Chondrocyte (in vitro differentiated cells): Measurements from ENCODE around the gene NPHP4. TPM values are rescaled to one million over a fixed set of nuclear protein-coding genes. Genes with fewer than 3 reads are reported as not detected.
A peak's percentile ranks its signal among the peaks of the same experiment; 100 is the strongest.

Experiments
- DNase-seq: peaks from one replicate; pipeline ENCODE4 v3.0.0; 2021; ENCODE audit warnings: mixed read lengths, low spot score
- H3K27ac Mint-ChIP-seq: one replicate; pipeline ENCODE4 v1.8.0; 2021; ENCODE audit warnings: mild to moderate bottlenecking, moderate library complexity, mixed read lengths; ENCODE audit not compliant: unreplicated experiment
- H3K27me3 Mint-ChIP-seq: 2 replicates; pipeline ENCODE4 v1.8.0; 2021; ENCODE audit warnings: low read depth, mixed read lengths
- H3K36me3 Mint-ChIP-seq: 2 replicates; pipeline ENCODE4 v1.8.0; 2021; ENCODE audit warnings: low read depth, mixed read lengths
- H3K4me1 Mint-ChIP-seq: 2 replicates; pipeline ENCODE4 v1.8.0; 2021; ENCODE audit warnings: low read depth, mild to moderate bottlenecking, mixed read lengths
- H3K4me3 Mint-ChIP-seq: one replicate; pipeline ENCODE4 v1.8.0; 2021; ENCODE audit warnings: mild to moderate bottlenecking, moderate library complexity, mixed read lengths; ENCODE audit not compliant: unreplicated experiment
- H3K9me3 Mint-ChIP-seq: 2 replicates; pipeline ENCODE4 v1.8.0; 2021; ENCODE audit warnings: low read depth, mixed read lengths
- CTCF ChIP-seq: fragments of 200-600 bp; sonication (generic); IDR thresholded peaks from 2 replicates; pipeline ENCODE4 v1.5.0; 2021; ENCODE audit warnings: antibody characterized with exemption, mild to moderate bottlenecking, moderate library complexity
- total RNA-seq: library from RNA; stranded (reverse); gene quantifications from 3 replicates; pipeline ENCODE4 v1.2.1, GENCODE V29; 2021

NPHP4 gene
- total RNA-seq, 1 donor from 2014 or later: 8.7 TPM

- Mint-ChIP-seq H3K4me3 (no peak overlapping the region), H3K27me3 (no peaks in the 10 kb centered on the region), H3K36me3 (peaks cover 5% of the 10 kb centered on the region), H3K27ac (no peak overlapping the region), H3K9me3 (no peaks in the 10 kb centered on the region), H3K4me1 (no peaks in the 10 kb centered on the region)
- TF ChIP-seq CTCF: no peak
- DNase-seq: no peak
Observed at GRCh38 chr1:5976726-5977493, 15.3 kb downstream of the NPHP4 start.

DNA sequence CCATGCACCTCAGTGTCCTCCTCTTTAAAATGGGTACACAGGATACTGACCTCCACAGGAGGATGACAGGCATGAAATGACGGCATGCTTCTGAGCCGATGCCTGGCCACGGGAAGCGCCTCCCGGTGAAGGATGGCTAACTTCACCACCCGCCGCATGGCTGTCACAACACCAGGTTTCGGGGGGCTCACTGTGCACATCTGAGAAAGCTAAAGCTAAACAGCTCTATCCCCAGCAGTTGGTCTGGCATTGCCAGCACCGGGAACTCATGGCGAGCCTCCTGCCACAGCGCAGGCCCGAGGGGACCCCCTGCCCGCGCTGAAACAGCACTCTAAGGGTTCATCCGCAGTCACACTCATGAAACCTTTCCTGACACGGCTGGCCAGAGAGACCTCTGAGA lies 16.0 kb downstream of the NPHP4 start:
- Mint-ChIP-seq H3K4me3 (no peak overlapping the region), H3K9me3 (no peaks in the 10 kb centered on the region), H3K4me1 (no peaks in the 10 kb centered on the region), H3K27ac (no peak overlapping the region), H3K27me3 (no peaks in the 10 kb centered on the region), H3K36me3 (peaks cover 5% of the 10 kb centered on the region)
- DNase-seq: no peak
- no peak for TF ChIP-seq CTCF

DNA sequence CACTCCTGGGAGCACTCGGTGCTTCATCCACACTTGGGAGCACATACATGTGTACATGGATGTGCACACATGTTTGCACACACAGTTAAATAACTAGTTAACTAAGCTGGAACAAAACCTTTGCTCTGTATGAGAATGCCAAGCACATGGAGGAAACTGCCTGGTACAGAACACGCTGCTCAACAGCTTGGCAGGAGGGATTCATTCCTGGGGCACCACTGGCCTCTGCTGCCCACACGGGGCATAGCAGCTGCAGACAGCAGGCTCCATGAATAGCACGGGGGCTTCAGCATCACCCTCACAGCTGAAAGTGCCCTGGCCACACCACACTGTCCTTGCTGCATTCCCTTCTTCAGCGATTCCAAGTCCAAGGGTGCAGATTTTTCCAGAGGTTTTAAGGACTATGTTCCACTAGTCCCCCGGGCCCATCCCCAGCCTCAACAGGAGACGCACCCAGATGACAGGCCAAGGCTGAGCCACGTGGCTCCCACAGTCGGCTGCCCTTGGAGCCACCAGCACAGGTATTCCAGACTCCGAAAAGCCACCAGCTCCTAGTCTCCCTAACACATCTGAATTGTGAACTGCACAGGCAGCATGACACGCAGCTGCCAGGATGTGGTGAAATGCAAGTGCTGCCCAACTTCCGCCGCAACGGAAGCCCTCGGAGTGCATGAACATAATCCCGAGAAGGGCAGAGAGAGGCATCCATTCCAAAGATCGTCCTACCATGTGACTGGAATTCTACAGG lies 16.9 kb downstream of the NPHP4 start:
- peak; percentile 82 for DNase-seq
- Mint-ChIP-seq H3K27me3 (no peaks in the 10 kb centered on the region), H3K4me1 (no peaks in the 10 kb centered on the region), H3K4me3 (no peak overlapping the region), H3K27ac (no peak overlapping the region), H3K9me3 (no peaks in the 10 kb centered on the region), H3K36me3 (peaks cover 5% of the 10 kb centered on the region)
- TF ChIP-seq CTCF: peak; percentile 90

GRCh38 chr1:5974631-5975030 lies 17.6 kb downstream of the NPHP4 start:
- Mint-ChIP-seq H3K27me3 (no peaks in the 10 kb centered on the region), H3K27ac (no peak overlapping the region), H3K36me3 (peaks cover 5% of the 10 kb centered on the region), H3K4me3 (no peak overlapping the region), H3K4me1 (no peaks in the 10 kb centered on the region), H3K9me3 (no peaks in the 10 kb centered on the region)
- DNase-seq: no peak
- no peak for TF ChIP-seq CTCF

- Mint-ChIP-seq H3K36me3 (peaks cover 5% of the 10 kb centered on the region), H3K27ac (no peak overlapping the region), H3K4me1 (no peaks in the 10 kb centered on the region), H3K9me3 (no peaks in the 10 kb centered on the region), H3K4me3 (no peak overlapping the region), H3K27me3 (no peaks in the 10 kb centered on the region)
- TF ChIP-seq CTCF: peak; percentile 16
- no peak for DNase-seq
Observed at GRCh38 chr1:5973771-5974170, 18.5 kb downstream of the NPHP4 start.
